ENCODE measurements around the gene STK4. TPM values are rescaled to one million over a fixed set of nuclear protein-coding genes. Genes with fewer than 3 reads are reported as not detected.

The STK4 gene
- total RNA-seq, 1 experiment from 2014 or later = 60.9 TPM

DNA sequence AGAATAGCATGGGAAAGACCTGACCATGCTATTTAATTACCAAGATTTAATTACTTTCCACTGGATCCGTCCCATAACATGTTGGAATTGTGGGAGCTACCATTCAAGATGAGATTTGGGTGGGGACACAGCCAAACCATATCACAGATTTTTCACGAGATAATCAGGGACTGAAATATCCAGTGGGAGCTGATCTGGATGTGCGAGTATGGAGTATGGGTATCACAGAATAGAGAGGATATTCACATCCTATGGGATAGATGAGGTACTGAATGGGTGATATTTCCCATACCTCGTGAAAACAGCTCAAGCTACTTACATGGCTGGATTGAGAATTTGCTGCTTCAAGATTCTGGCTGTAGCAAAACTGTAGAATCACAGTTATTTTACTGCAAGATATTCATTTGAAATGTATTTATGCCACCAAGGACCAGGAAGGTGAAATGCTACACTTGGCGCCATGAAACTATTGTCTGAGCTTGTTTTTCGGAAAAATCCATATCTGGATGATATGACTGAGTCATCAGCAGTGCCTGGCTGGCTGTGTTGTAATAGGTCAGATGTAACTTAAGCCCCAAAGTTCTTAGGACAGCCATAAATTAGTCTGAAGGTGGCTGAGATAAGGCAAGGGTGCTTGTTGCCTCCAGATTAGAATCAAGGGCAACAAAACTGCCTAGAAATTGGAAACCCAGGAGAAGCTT is 104.8 kb downstream of the STK4 start:
- no peak for TF ChIP-seq EZH2 (IDR thresholded peaks at IDR 0.05; ENCODE audit: low read depth)
- TF ChIP-seq, protein P1, sequence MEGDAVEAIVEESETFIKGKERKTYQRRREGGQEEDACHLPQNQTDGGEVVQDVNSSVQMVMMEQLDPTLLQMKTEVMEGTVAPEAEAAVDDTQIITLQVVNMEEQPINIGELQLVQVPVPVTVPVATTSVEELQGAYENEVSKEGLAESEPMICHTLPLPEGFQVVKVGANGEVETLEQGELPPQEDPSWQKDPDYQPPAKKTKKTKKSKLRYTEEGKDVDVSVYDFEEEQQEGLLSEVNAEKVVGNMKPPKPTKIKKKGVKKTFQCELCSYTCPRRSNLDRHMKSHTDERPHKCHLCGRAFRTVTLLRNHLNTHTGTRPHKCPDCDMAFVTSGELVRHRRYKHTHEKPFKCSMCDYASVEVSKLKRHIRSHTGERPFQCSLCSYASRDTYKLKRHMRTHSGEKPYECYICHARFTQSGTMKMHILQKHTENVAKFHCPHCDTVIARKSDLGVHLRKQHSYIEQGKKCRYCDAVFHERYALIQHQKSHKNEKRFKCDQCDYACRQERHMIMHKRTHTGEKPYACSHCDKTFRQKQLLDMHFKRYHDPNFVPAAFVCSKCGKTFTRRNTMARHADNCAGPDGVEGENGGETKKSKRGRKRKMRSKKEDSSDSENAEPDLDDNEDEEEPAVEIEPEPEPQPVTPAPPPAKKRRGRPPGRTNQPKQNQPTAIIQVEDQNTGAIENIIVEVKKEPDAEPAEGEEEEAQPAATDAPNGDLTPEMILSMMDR (conservative IDR thresholded peaks at IDR 0.05) = no peak
- intact Hi-C loops (cut with micrococcal nuclease; ENCODE audit: unreplicated experiment) = no loop called here
- H3K9me2 ChIP-seq (ENCODE audit: insufficient read depth) = no peaks in the 10 kb centered on the region
- peak; percentile 50 to 89 for DNase-seq
- ChIA-PET CTCF (interaction anchor here (0.6 to 1.2 kb wide), 6 partner anchors 16 to 700 kb away, joined by 3 to 7 read pairs (median 3); no protein-coding TSS in a partner anchor), POLR2A (ENCODE audit: unreplicated experiment) (interaction anchor here (0.5 to 0.8 kb wide), 7 partner anchors 20 to 1272 kb away, joined by 3 to 8 read pairs (median 4); no protein-coding TSS in a partner anchor)
- peaks cover 37% of the 10 kb centered on the region for H3F3A ChIP-seq (ENCODE audit: insufficient read depth, low read depth)
- H3K27ac ChIP-seq = peak overlapping the region; percentile 25
- H3K4me2 ChIP-seq = peak overlapping the region; percentile 38; the same call in 1 of the 2 replicates
- peaks cover 15% of the 10 kb centered on the region for H3K36me3 ChIP-seq (ENCODE audit: low read depth)
- no TSS peak for BruUV-seq (replicated peaks)
- no peaks in the 10 kb centered on the region for H3K27me3 ChIP-seq (ENCODE audit: insufficient read depth, low read depth)
- peaks cover 34% of the 10 kb centered on the region for H3K4me1 ChIP-seq (replicated peaks; ENCODE audit: insufficient read depth)
- H3K4me3 ChIP-seq = no peak overlapping the region
- no peak overlapping the region for H2AFZ ChIP-seq
- peaks cover 12% of the 10 kb centered on the region; the same call in 1 of the 2 replicates for H3K9me3 ChIP-seq (ENCODE audit: insufficient read depth, low read depth)
- H3K79me2 ChIP-seq (ENCODE audit: low read depth) = 0 out of 2 replicates have a peak, but pooled peaks cover 16% of the 10 kb centered on the region
- no peaks in the 10 kb centered on the region for H4K20me1 ChIP-seq (ENCODE audit: insufficient read depth)

GRCh38 chr20:45072066-45072465 is 105.8 kb downstream of the STK4 start:
- H3K9me2 ChIP-seq (ENCODE audit: insufficient read depth) = no peaks in the 10 kb centered on the region
- H3K4me1 ChIP-seq (replicated peaks; ENCODE audit: insufficient read depth) = peaks cover 25% of the 10 kb centered on the region
- POLR2A ChIA-PET (ENCODE audit: unreplicated experiment) = interaction anchor here (0.6 to 0.8 kb wide), 3 partner anchors 21 to 447 kb away, joined by 3 to 8 read pairs (median 5); no protein-coding TSS in a partner anchor
- no peaks in the 10 kb centered on the region for H3K27me3 ChIP-seq (ENCODE audit: insufficient read depth, low read depth)
- no peaks in the 10 kb centered on the region for H4K20me1 ChIP-seq (ENCODE audit: insufficient read depth)
- H3F3A ChIP-seq (ENCODE audit: insufficient read depth, low read depth) = peaks cover 33% of the 10 kb centered on the region
- H3K9me3 ChIP-seq (ENCODE audit: insufficient read depth, low read depth) = peaks cover 12% of the 10 kb centered on the region; the same call in 1 of the 2 replicates
- peaks cover 15% of the 10 kb centered on the region for H3K36me3 ChIP-seq (ENCODE audit: low read depth)
- H3K27ac ChIP-seq = no peak overlapping the region
- H3K4me3 ChIP-seq = no peak overlapping the region
- no peak for DNase-seq
- H2AFZ ChIP-seq = no peak overlapping the region
- H3K4me2 ChIP-seq = peak overlapping the region; percentile 9; the same call in 1 of the 2 replicates
- CTCF ChIA-PET = interaction anchor here (0.9 to 1.0 kb wide), 2 partner anchors 22 to 28 kb away, joined by 3 read pairs; no protein-coding TSS in a partner anchor
- intact Hi-C loops (cut with micrococcal nuclease; ENCODE audit: unreplicated experiment) = no loop called here
- no peak for TF ChIP-seq EZH2 (IDR thresholded peaks at IDR 0.05; ENCODE audit: low read depth)
- TF ChIP-seq, protein P1 (conservative IDR thresholded peaks at IDR 0.05) = no peak
- H3K79me2 ChIP-seq (ENCODE audit: low read depth) = 0 out of 2 replicates have a peak, but pooled peaks cover 16% of the 10 kb centered on the region
- BruUV-seq (replicated peaks) = no TSS peak

DNA sequence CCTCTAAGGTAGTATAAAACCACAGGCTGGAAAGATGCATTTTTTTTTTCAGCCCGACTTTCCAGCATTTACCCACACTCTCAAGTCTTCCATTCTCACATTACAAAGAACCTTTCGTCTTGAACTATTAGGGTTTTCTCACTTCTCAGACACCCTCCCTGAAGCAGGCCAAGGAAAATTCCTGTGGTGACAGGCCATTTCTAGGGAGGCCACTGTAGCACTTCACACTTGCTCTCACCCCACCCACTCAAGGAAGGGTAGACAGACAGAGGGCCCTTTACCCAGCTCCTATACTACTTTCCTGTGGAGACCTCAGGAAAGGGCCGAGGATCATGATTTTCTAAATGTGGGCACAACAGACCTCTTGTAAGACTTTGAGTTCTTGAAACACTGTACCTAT is 106.9 kb downstream of the STK4 start:
- Histone ChIP-seq H3K4me3 (no peak overlapping the region), H2AFZ (no peak overlapping the region), H3F3A (ENCODE audit: insufficient read depth, low read depth) (peaks cover 26% of the 10 kb centered on the region), H3K4me2 (no peak overlapping the region), H3K79me2 (ENCODE audit: low read depth) (0 out of 2 replicates have a peak, but pooled peaks cover 14% of the 10 kb centered on the region), H3K36me3 (ENCODE audit: low read depth) (peaks cover 11% of the 10 kb centered on the region), H3K9me3 (ENCODE audit: insufficient read depth, low read depth) (peaks cover 12% of the 10 kb centered on the region; the same call in 1 of the 2 replicates), H4K20me1 (ENCODE audit: insufficient read depth) (no peaks in the 10 kb centered on the region), H3K27ac (no peak overlapping the region), H3K27me3 (ENCODE audit: insufficient read depth, low read depth) (no peaks in the 10 kb centered on the region), H3K4me1 (replicated peaks; ENCODE audit: insufficient read depth) (peaks cover 15% of the 10 kb centered on the region), H3K9me2 (ENCODE audit: insufficient read depth) (no peaks in the 10 kb centered on the region)
- intact Hi-C loops (cut with micrococcal nuclease; ENCODE audit: unreplicated experiment) = no loop called here
- TF ChIP-seq, protein P1 (conservative IDR thresholded peaks at IDR 0.05) = no peak
- TF ChIP-seq EZH2 (IDR thresholded peaks at IDR 0.05; ENCODE audit: low read depth) = no peak
- BruUV-seq (replicated peaks) = no TSS peak
- DNase-seq = no peak
- ChIA-PET POLR2A (ENCODE audit: unreplicated experiment) (no interaction called here), CTCF (interaction anchor here (0.9 kb wide), 1 partner anchor 65 kb away, joined by 3 read pairs; no protein-coding TSS in a partner anchor)
